ENCODE data around the gene C20orf144.

Gene C20orf144

GRCh38 chr20:33662172-33662571 lies at the start of gene C20orf144:
C20orf144 (plus strand) TSS chr20:33662327; CDS start chr20:33662346, 19 bp downstream.
- DNase-seq (ENCODE audit: insufficient read length, low spot score) = no peak
- no peak for FAIRE-seq
- TF ChIP-seq CTCF (IDR thresholded peaks at IDR 0.05; ENCODE audit: insufficient read depth, missing control alignments) = no peak

GRCh38 chr20:33621717-33622400 lies 40.3 kb upstream of the C20orf144 start:
- FAIRE-seq = no peak
- no peak for TF ChIP-seq CTCF (IDR thresholded peaks at IDR 0.05; ENCODE audit: insufficient read depth, missing control alignments)
- no peak for DNase-seq (ENCODE audit: insufficient read length, low spot score)

DNA sequence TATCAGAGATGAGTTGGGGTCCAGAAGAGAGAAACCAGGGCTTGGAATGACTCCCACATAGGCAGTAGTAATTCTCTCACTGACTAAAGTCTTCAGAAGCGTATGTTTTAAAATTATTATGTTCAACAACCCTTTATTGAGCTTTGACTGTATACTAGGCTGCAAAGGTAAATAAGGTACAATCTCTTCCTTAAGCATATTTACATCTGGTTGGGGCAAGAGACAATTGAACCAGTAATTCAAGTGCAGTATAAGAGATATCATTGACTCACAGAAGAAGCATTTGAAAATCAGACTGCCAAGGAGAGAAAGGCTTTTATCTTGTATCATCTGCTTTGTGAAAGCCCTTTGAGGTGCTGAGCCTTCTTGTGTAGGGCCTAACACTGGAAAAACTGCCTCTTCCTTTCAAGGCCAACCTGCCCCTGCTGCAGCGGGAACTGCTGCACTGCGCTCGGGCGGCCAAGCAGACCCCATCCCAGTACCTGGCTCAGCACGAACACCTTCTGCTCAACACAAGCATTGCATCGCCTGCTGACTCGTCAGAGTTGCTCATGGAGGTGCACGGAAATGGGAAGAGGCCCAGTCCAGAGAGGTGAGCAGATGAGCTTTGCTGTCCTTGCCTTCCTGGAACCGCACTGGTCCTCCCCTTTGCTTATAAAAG lies 39.3 kb upstream of the C20orf144 start:
- DNase-seq (ENCODE audit: insufficient read length, low spot score) (no peak), FAIRE-seq (no peak)
- no peak for TF ChIP-seq CTCF (IDR thresholded peaks at IDR 0.05; ENCODE audit: insufficient read depth, missing control alignments)

- TF ChIP-seq CTCF (IDR thresholded peaks at IDR 0.05; ENCODE audit: insufficient read depth, missing control alignments) = no peak
- DNase-seq (ENCODE audit: insufficient read length, low spot score) (no peak), FAIRE-seq (no peak)
These were observed 37.7 kb upstream of the C20orf144 start for GRCh38 chr20:33624399-33624798.

- no peak for TF ChIP-seq CTCF (IDR thresholded peaks at IDR 0.05; ENCODE audit: insufficient read depth, missing control alignments)
- no peak for FAIRE-seq
These were observed 35.9 kb upstream of the C20orf144 start for GRCh38 chr20:33626190-33626589.

DNA sequence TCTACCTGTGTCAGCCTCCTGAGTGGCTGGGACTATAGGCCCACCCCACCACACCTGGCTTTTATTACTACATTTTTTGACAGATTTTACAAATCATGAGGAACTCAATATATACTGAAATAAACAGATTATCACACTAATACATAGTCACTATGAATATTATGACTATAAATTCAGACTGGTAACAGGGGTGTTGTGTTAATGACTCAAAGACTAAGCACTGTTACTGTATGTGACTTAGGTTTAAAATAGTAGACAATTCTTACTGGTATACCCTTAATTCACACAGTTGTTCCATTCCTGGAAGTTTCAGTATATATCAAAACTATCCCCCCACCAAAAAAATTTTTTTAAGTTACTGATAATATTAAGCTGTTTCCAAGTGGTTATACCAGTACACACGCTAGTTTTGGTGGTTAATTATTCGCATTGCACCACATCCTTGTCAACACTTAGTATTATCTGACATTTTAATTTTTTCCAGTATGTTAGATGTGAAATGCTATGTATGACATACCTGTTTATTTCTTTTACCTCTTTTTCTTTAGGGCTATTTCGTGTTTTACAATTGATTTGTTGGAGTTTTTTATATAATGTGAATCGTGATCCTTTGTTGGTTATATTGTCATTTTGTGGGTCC lies 34.4 kb upstream of the C20orf144 start:
- no peak for FAIRE-seq
- no peak for TF ChIP-seq CTCF (IDR thresholded peaks at IDR 0.05; ENCODE audit: insufficient read depth, missing control alignments)
- DNase-seq (ENCODE audit: insufficient read length, low spot score) = no peak

More at GRCh38 chr20:33626190-33626589, 35.9 kb upstream of the C20orf144 start:
- DNase-seq (ENCODE audit: insufficient read length, low spot score) = no peak
